Ishikawa (cell line): ENCODE measurements around the gene KBTBD3.

Experiments
- TCF12 ChIP-seq: IDR thresholded peaks from 2 replicates; pipeline ENCODE4 v1.6.1; 2012; ENCODE audit warnings: low read depth
- TF ChIP-seq, protein P1 (sequence below): IDR thresholded peaks from 2 replicates; pipeline ENCODE4 v1.6.1; 2012; ENCODE audit warnings: low read depth, mild to moderate bottlenecking

DNA sequence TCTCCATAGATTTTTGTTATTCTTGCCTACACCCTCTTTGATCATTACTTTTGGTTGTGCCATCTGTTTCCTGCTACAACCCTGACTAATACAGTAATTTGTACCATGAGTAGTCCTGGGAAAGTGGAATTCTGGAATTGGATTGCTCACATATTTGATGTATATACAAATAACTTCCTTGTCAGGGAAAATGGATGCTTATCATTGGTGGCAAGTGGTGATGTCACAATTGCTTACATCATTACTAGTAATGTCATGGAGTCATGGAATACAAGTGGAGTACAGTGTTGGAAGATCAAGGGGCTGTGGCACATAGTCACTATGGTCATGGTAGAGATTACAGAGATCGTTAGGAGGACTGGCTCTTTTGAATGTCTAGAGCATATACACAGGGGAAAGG, 24.7 kb upstream of the KBTBD3 start:
- no peak for TF ChIP-seq TCF12
- TF ChIP-seq, protein P1, sequence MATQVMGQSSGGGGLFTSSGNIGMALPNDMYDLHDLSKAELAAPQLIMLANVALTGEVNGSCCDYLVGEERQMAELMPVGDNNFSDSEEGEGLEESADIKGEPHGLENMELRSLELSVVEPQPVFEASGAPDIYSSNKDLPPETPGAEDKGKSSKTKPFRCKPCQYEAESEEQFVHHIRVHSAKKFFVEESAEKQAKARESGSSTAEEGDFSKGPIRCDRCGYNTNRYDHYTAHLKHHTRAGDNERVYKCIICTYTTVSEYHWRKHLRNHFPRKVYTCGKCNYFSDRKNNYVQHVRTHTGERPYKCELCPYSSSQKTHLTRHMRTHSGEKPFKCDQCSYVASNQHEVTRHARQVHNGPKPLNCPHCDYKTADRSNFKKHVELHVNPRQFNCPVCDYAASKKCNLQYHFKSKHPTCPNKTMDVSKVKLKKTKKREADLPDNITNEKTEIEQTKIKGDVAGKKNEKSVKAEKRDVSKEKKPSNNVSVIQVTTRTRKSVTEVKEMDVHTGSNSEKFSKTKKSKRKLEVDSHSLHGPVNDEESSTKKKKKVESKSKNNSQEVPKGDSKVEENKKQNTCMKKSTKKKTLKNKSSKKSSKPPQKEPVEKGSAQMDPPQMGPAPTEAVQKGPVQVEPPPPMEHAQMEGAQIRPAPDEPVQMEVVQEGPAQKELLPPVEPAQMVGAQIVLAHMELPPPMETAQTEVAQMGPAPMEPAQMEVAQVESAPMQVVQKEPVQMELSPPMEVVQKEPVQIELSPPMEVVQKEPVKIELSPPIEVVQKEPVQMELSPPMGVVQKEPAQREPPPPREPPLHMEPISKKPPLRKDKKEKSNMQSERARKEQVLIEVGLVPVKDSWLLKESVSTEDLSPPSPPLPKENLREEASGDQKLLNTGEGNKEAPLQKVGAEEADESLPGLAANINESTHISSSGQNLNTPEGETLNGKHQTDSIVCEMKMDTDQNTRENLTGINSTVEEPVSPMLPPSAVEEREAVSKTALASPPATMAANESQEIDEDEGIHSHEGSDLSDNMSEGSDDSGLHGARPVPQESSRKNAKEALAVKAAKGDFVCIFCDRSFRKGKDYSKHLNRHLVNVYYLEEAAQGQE = no peak
